GM23338 (cell line): Measurements from ENCODE around the gene KPNA4. TPM values are rescaled to one million over a fixed set of nuclear protein-coding genes. Genes with fewer than 3 reads are reported as not detected.

Experiments
- ATAC-seq: fragments of 200-7000 bp; cut with Tn5 transposase; 3 replicates; pipeline ENCODE4 v1.9.1; 2020
- DNase-seq: peaks from one replicate; pipeline ENCODE4 v3.0.0-alpha.2; 2015; ENCODE audit warnings: low spot score
- H2AFZ ChIP-seq: fragments of 200-600 bp; sonication (generic); 2 replicates; pipeline ENCODE4 v1.8.0; 2016; ENCODE audit warnings: antibody characterized with exemption, mild to moderate bottlenecking, moderate library complexity
- H3F3A ChIP-seq: fragments of 200-600 bp; sonication (generic); replicated peaks from 2 replicates; pipeline ENCODE4 v1.8.0; 2017; ENCODE audit warnings: antibody characterized with exemption, mixed run types, low read depth
- H3K27ac ChIP-seq: fragments of 200-600 bp; sonication (generic); 2 replicates; pipeline ENCODE4 v1.6.1; 2016; ENCODE audit warnings: low read depth
- H3K27me3 ChIP-seq: fragments of 200-600 bp; sonication (generic); 2 replicates; pipeline ENCODE4 v1.8.0; 2016; ENCODE audit warnings: mild to moderate bottlenecking, mixed run types, moderate library complexity; ENCODE audit not compliant: insufficient read depth
- H3K36me3 ChIP-seq: fragments of 200-600 bp; sonication (generic); 2 replicates; pipeline ENCODE4 v1.8.0; 2016; ENCODE audit warnings: mild to moderate bottlenecking; ENCODE audit not compliant: insufficient read depth
- H3K4me1 ChIP-seq: fragments of 200-600 bp; sonication (generic); 2 replicates; pipeline ENCODE4 v1.8.0; 2016; ENCODE audit warnings: mild to moderate bottlenecking, moderate library complexity; ENCODE audit not compliant: insufficient read depth
- H3K4me2 ChIP-seq: fragments of 200-600 bp; sonication (generic); 2 replicates; pipeline ENCODE4 v1.7.1; 2017; ENCODE audit warnings: mixed run types
- H3K4me3 ChIP-seq: fragments of 200-600 bp; sonication (generic); 2 replicates; pipeline ENCODE4 v1.6.1; 2016; ENCODE audit warnings: mixed run types
- H3K79me2 ChIP-seq: fragments of 200-600 bp; sonication (generic); replicated peaks from 2 replicates; pipeline ENCODE4 v1.8.0; 2017; ENCODE audit warnings: mild to moderate bottlenecking; ENCODE audit not compliant: insufficient read depth
- H3K9me2 ChIP-seq: fragments of 200-600 bp; sonication (generic); 2 replicates; pipeline ENCODE4 v1.8.0; 2017; ENCODE audit not compliant: insufficient read depth
- H4K20me1 ChIP-seq: fragments of 200-600 bp; sonication (generic); replicated peaks from 2 replicates; pipeline ENCODE4 v1.8.0; 2017; ENCODE audit warnings: mild to moderate bottlenecking; ENCODE audit not compliant: insufficient read depth
- H3K27ac Mint-ChIP-seq: 2 replicates; pipeline ENCODE4 v1.8.0; 2020; ENCODE audit warnings: inconsistent platforms, mild to moderate bottlenecking, moderate library complexity, mixed read lengths
- H3K27me3 Mint-ChIP-seq: 3 replicates; pipeline ENCODE4 v1.8.0; 2022; ENCODE audit warnings: low read depth, mild to moderate bottlenecking, moderate library complexity, mixed read lengths, inconsistent platforms; ENCODE audit not compliant: insufficient read depth, poor library complexity
- H3K36me3 Mint-ChIP-seq: 3 replicates; pipeline ENCODE4 v1.8.0; 2021; ENCODE audit warnings: low read depth, mild to moderate bottlenecking, inconsistent platforms, moderate library complexity, mixed read lengths
- H3K4me1 Mint-ChIP-seq: 3 replicates; pipeline ENCODE4 v1.8.0; 2020; ENCODE audit warnings: mild to moderate bottlenecking, inconsistent platforms, mixed read lengths
- H3K4me3 Mint-ChIP-seq: 3 replicates; pipeline ENCODE4 v1.8.0; 2021; ENCODE audit warnings: moderate library complexity, mild to moderate bottlenecking, inconsistent platforms, mixed read lengths
- H3K9me3 Mint-ChIP-seq: 3 replicates; pipeline ENCODE4 v1.8.0; 2020; ENCODE audit warnings: moderate library complexity, mild to moderate bottlenecking, inconsistent platforms, mixed read lengths
- CREB1 ChIP-seq: fragments of 250-450 bp; sonication (Bioruptor Pico); IDR thresholded peaks from 2 replicates; pipeline ENCODE4 v1.5.0; 2020; ENCODE audit warnings: low read depth, mild to moderate bottlenecking, moderate library complexity
- ETS1 ChIP-seq: IDR thresholded peaks from 2 replicates; pipeline ENCODE4 v1.6.1; 2016; ENCODE audit warnings: antibody characterized with exemption
- EZH2phosphoT487 ChIP-seq: fragments of 200-600 bp; sonication (generic); IDR thresholded peaks from one replicate; pipeline ENCODE4 v1.8.1; 2018; ENCODE audit warnings: antibody characterized with exemption; ENCODE audit not compliant: unreplicated experiment
- JUNB ChIP-seq: IDR thresholded peaks from one replicate; pipeline ENCODE4 v1.6.1; 2016; ENCODE audit warnings: antibody characterized with exemption; ENCODE audit not compliant: unreplicated experiment
- POLR2AphosphoS5 ChIP-seq: IDR thresholded peaks from 2 replicates; pipeline ENCODE4 v1.6.1; 2016; ENCODE audit warnings: antibody characterized with exemption, low read depth
- REST ChIP-seq: IDR thresholded peaks from one replicate; pipeline ENCODE4 v1.6.1; 2018; ENCODE audit warnings: antibody characterized with exemption; ENCODE audit not compliant: unreplicated experiment
- ZNF114 ChIP-seq: fragments of 250-450 bp; sonication (Bioruptor Pico); IDR thresholded peaks from 2 replicates; pipeline ENCODE4 v1.5.0; 2020; ENCODE audit warnings: mild to moderate bottlenecking, moderate library complexity
- ZNF462 ChIP-seq: fragments of 250-450 bp; sonication (Bioruptor Pico); IDR thresholded peaks from 2 replicates; pipeline ENCODE4 v1.5.0; 2020; ENCODE audit warnings: mild to moderate bottlenecking, moderate library complexity
- polyA plus RNA-seq: library from polyadenylated mRNA; unstranded; fragments of >200 nt; fragmentation: Nextera tagmentation; extraction: Ambion mirVana; gene quantifications from 2 replicates; pipeline ENCODE4 v1.2.1, GENCODE V29; 2016
- total RNA-seq: library from RNA; depleted of rRNA; stranded (reverse); fragments of >200 nt; shearing (Covaris generic); gene quantifications from 2 replicates; pipeline ENCODE4 v1.2.3, GENCODE V29; 2014

KPNA4 gene
- total and polyA plus RNA-seq, 2 experiments from 2014 or later: 17.8 to 36.2 TPM

- Histone ChIP-seq H3K4me1 (no peaks in the 10 kb centered on the region), H2AFZ (no peak overlapping the region), H3K4me3 (no peak overlapping the region), H3F3A (no peaks in the 10 kb centered on the region), H3K79me2 (no peaks in the 10 kb centered on the region), H3K27ac (no peak overlapping the region), H3K36me3 (no peaks in the 10 kb centered on the region; the same call in 1 of the 2 replicates), H3K9me2 (0 out of 2 replicates have a peak, but pooled peaks cover 7% of the 10 kb centered on the region), H3K4me2 (no peak overlapping the region), H3K27me3 (no peaks in the 10 kb centered on the region), H4K20me1 (no peaks in the 10 kb centered on the region)
- Mint-ChIP-seq H3K4me3 (no peak overlapping the region), H3K27me3 (peaks cover 8% of the 10 kb centered on the region), H3K4me1 (no peaks in the 10 kb centered on the region), H3K9me3 (peaks cover 24% of the 10 kb centered on the region), H3K27ac (no peak overlapping the region), H3K36me3 (peaks cover 17% of the 10 kb centered on the region)
- no peak for ATAC-seq
- no peak for TF ChIP-seq ZNF462
- no peak for DNase-seq
These were observed 93.5 kb downstream of the KPNA4 start for GRCh38 chr3:160471892-160472291.

DNA sequence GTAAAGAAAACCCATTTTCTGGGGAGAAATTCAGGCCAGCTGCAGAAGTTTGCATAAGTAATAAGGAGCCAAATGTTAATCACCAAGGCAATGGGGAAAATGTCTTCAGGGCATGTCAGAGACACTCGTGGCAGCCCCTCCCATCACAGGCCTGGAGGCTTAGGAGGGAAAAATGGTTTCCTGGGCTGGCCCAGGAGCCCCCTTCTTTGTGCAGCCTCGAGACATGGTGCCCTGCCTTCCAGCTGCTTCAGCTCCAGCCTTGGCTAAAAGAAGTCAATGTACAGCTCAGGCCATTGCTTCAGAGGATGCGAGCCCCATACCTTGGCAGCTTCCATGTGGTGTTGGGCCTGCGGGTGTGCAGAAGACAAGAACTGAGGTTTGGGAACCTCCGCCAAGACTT, 95.2 kb downstream of the KPNA4 start:
- H3K4me2 ChIP-seq: no peak overlapping the region
- ATAC-seq (no peak), DNase-seq (no peak)
- H3K9me3 Mint-ChIP-seq: peaks cover 24% of the 10 kb centered on the region
- H3K36me3 ChIP-seq: no peaks in the 10 kb centered on the region; the same call in 1 of the 2 replicates
- H3K27ac Mint-ChIP-seq: no peak overlapping the region
- no peak overlapping the region for H3K4me3 Mint-ChIP-seq
- H3K4me3 ChIP-seq: no peak overlapping the region
- H3F3A ChIP-seq: no peaks in the 10 kb centered on the region
- H3K27me3 Mint-ChIP-seq: peaks cover 8% of the 10 kb centered on the region
- H2AFZ ChIP-seq: no peak overlapping the region
- no peaks in the 10 kb centered on the region for H3K79me2 ChIP-seq
- H3K4me1 Mint-ChIP-seq: no peaks in the 10 kb centered on the region
- H3K36me3 Mint-ChIP-seq: peaks cover 17% of the 10 kb centered on the region
- 0 out of 2 replicates have a peak, but pooled peaks cover 7% of the 10 kb centered on the region for H3K9me2 ChIP-seq
- no peaks in the 10 kb centered on the region for H3K4me1 ChIP-seq
- no peaks in the 10 kb centered on the region for H4K20me1 ChIP-seq
- H3K27ac ChIP-seq: no peak overlapping the region
- no peaks in the 10 kb centered on the region for H3K27me3 ChIP-seq
- TF ChIP-seq ETS1: no peak
- no peak for TF ChIP-seq EZH2phosphoT487
- TF ChIP-seq ZNF114 (CRISPR knock-in tag): no peak
- TF ChIP-seq REST: no peak
- TF ChIP-seq JUNB: no peak
- no peak for TF ChIP-seq CREB1 (CRISPR knock-in tag)
- no peak for TF ChIP-seq POLR2AphosphoS5
